IgD-negative memory B cell (primary cell): ENCODE data around the gene DDX54. TPM values are rescaled to one million over a fixed set of nuclear protein-coding genes. Genes with fewer than 3 reads are reported as not detected.
A peak's percentile ranks its signal among the peaks of the same experiment; 100 is the strongest.

ENCODE experiments used
- H3K27ac Mint-ChIP-seq, 3 donors: one replicate each; pipeline ENCODE4 v1.8.0; 2020 to 2022; ENCODE audit warnings: mild to moderate bottlenecking in 3 of 3, mixed read lengths in 3 of 3, moderate library complexity in 1 of 3
- H3K27me3 Mint-ChIP-seq: one replicate; pipeline ENCODE4 v1.8.0; 2021; ENCODE audit warnings: mixed read lengths
- H3K36me3 Mint-ChIP-seq: one replicate; pipeline ENCODE4 v1.8.0; 2020; ENCODE audit warnings: mild to moderate bottlenecking, mixed read lengths
- H3K4me1 Mint-ChIP-seq, 3 donors: one replicate each; pipeline ENCODE4 v1.8.0; 2020 to 2022; ENCODE audit warnings: mixed read lengths in 3 of 3, mild to moderate bottlenecking in 1 of 3
- H3K4me3 Mint-ChIP-seq, 4 donors: one replicate each; pipeline ENCODE4 v1.8.0; 2020 to 2022; ENCODE audit warnings: mild to moderate bottlenecking in 4 of 4, mixed read lengths in 4 of 4, moderate library complexity in 3 of 4
- H3K9me3 Mint-ChIP-seq, 3 donors: one replicate each; pipeline ENCODE4 v1.8.0; 2020 to 2021; ENCODE audit warnings: mixed read lengths in 3 of 3, mild to moderate bottlenecking in 1 of 3
- polyA plus RNA-seq: library from polyadenylated mRNA; unstranded; fragments of 300-500 nt; fragmentation: Illumina TruSeq; gene quantifications from one replicate; pipeline ENCODE4 v1.2.3, GENCODE V29; 2021

DDX54 gene, protein sequence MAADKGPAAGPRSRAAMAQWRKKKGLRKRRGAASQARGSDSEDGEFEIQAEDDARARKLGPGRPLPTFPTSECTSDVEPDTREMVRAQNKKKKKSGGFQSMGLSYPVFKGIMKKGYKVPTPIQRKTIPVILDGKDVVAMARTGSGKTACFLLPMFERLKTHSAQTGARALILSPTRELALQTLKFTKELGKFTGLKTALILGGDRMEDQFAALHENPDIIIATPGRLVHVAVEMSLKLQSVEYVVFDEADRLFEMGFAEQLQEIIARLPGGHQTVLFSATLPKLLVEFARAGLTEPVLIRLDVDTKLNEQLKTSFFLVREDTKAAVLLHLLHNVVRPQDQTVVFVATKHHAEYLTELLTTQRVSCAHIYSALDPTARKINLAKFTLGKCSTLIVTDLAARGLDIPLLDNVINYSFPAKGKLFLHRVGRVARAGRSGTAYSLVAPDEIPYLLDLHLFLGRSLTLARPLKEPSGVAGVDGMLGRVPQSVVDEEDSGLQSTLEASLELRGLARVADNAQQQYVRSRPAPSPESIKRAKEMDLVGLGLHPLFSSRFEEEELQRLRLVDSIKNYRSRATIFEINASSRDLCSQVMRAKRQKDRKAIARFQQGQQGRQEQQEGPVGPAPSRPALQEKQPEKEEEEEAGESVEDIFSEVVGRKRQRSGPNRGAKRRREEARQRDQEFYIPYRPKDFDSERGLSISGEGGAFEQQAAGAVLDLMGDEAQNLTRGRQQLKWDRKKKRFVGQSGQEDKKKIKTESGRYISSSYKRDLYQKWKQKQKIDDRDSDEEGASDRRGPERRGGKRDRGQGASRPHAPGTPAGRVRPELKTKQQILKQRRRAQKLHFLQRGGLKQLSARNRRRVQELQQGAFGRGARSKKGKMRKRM
- 34.2 TPM for polyA plus RNA-seq

DNA sequence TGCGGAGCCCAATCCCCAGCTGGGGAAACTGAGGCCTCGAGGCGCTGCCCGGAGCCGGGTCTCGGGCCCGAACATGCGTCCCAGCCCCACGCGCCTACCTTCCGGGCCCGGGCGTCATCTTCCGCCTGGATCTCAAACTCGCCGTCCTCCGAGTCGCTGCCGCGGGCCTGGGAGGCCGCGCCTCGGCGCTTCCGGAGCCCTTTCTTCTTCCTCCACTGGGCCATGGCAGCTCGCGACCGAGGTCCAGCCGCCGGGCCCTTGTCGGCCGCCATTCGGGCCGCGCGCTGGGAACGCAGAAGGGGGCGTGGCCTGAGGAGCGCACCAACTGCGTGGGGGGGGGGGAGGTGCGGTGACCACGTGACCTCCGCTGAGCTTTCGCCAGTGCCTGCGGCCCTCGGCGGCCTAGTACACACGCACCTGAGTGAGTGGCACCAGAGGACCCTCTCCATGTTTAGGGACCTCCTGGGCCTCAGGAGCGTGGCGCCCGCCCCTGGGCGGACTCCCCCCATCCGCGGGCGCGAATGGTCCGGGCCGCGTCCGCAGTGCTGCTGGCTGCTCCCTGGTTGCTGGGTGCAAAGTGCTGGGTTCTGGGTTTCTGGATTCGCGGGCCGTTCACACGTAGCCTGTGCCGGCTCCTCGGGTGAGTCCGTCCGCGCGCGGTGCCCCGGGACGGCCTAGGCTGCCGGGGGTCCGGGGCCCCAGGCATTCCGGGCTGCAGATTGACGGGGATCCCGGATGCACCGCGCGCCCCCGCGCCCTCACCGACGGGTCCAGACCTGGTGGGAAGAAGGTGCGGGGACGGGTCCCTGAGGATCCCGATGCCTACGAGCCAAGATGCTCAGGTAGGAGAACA is at the start of gene DDX54, which contains the start of gene RITA1:
DDX54 (minus strand) TSS at position 299 of the 853 bp plus-strand sequence; CDS start at position 272, 27 bp downstream.
RITA1 (plus strand) TSS at position 542 of the 853 bp plus-strand sequence. CDS start 1,026 bp downstream, outside the sequence.
- Mint-ChIP-seq H3K27me3 (no peaks in the 10 kb centered on the region), H3K4me1 (peaks cover 21 to 26% (median 25%) of the 10 kb centered on the region in 3 donors), H3K9me3 (no peaks in the 10 kb centered on the region), H3K4me3 (peak within 1 kb of the TSS; percentile 92 to 98 (median 96)), H3K36me3 (peaks cover 4% of the 10 kb centered on the region), H3K27ac (peak within 1 kb of the TSS; percentile 95 to 99 (median 96))

DNA sequence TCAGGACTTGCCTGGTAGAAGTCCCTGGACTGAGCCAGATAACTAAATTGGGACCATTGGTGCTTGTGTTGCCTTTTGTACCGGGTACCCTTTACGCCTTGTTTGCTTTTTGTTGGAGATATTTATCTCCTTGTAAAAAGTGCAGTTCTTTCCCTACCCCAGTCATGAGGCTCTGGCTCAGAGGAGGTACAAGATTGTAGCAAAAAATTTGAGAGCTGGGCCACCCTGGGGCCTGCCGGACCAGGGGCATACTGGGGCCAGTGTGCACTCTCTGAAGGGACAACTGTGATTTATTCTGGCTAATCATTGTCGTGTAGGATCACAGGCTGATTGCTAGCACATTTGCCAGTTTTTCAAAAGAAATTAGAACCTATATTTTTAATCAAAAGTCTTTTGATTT is 49.2 kb upstream of the DDX54 start:
- Mint-ChIP-seq H3K4me1 (peaks cover 24 to 31% (median 29%) of the 10 kb centered on the region in 3 donors), H3K27me3 (no peaks in the 10 kb centered on the region), H3K27ac (no peak overlapping the region), H3K4me3 (no peak overlapping the region), H3K36me3 (peaks cover 6% of the 10 kb centered on the region), H3K9me3 (no peaks in the 10 kb centered on the region)

GRCh38 chr12:113233967-113234366 is 48.7 kb upstream of the DDX54 start:
- Mint-ChIP-seq H3K9me3 (no peaks in the 10 kb centered on the region), H3K4me3 (no peak overlapping the region), H3K4me1 (peaks cover 20 to 35% (median 29%) of the 10 kb centered on the region in 3 donors), H3K27me3 (no peaks in the 10 kb centered on the region), H3K27ac (peak overlapping the region in 1 of 3 donors; percentile 84), H3K36me3 (peaks cover 3% of the 10 kb centered on the region)

DNA sequence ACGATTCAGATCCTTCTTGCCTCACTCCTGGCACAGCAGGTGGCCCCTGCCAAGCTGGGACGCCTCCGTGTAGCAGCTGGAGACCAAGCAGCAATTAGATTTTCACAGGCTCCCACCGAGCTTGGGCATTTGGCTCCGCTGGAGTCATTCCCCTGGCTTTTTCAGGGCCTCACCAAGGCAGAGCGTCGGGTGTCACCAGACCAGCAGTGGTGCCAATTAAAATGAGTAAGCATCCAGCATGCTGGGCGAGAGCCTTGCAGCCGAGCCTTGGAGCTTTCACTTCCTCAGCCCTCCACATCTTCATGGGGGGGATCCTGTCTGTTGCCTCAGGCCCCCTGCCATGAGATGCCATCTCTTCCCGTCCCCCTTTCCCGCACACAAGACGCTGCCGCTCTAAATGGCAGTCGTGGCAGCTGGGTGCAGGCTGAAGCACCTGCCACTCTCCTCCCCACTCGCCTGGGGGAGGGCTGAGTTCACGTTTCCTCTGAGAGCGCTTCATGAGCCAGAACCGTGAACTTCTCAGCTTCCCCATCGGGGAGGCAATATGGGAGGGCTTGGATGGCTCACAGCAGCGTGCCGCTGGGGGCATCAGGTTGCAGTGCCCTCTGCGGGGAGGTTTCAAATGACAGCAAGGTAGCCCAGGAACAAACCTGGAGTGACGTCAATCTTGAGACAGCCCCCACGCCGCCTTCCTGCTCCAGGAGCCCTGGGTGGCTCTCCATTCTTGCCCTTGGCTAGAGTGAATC is 47.7 kb upstream of the DDX54 start:
- peak overlapping the region; percentile 6 to 93 (median 84) for H3K27ac Mint-ChIP-seq
- H3K9me3 Mint-ChIP-seq: no peaks in the 10 kb centered on the region
- peaks cover 20 to 35% (median 31%) of the 10 kb centered on the region in 3 donors for H3K4me1 Mint-ChIP-seq
- peaks cover 3% of the 10 kb centered on the region for H3K36me3 Mint-ChIP-seq
- H3K27me3 Mint-ChIP-seq: no peaks in the 10 kb centered on the region
- H3K4me3 Mint-ChIP-seq: peak overlapping the region; percentile 13 to 95 (median 86)

GRCh38 chr12:113232089-113232839 is 47.0 kb upstream of the DDX54 start:
- H3K27me3 Mint-ChIP-seq: no peaks in the 10 kb centered on the region
- H3K36me3 Mint-ChIP-seq: peaks cover 3% of the 10 kb centered on the region
- peak overlapping the region in 2 of 4 donors; percentile 93 to 95 for H3K4me3 Mint-ChIP-seq
- no peaks in the 10 kb centered on the region for H3K9me3 Mint-ChIP-seq
- H3K4me1 Mint-ChIP-seq: peaks cover 20 to 35% (median 29%) of the 10 kb centered on the region in 3 donors
- H3K27ac Mint-ChIP-seq: peak overlapping the region in 2 of 3 donors; percentile 6 to 84

- no peak overlapping the region for H3K27ac Mint-ChIP-seq
- no peaks in the 10 kb centered on the region for H3K9me3 Mint-ChIP-seq
- peak overlapping the region in 1 of 4 donors; percentile 43 for H3K4me3 Mint-ChIP-seq
- H3K27me3 Mint-ChIP-seq: no peaks in the 10 kb centered on the region
- H3K36me3 Mint-ChIP-seq: peaks cover 5% of the 10 kb centered on the region
- H3K4me1 Mint-ChIP-seq: peaks cover 20 to 34% (median 29%) of the 10 kb centered on the region in 3 donors
These were observed 46.2 kb upstream of the DDX54 start for GRCh38 chr12:113231235-113232088.

DNA sequence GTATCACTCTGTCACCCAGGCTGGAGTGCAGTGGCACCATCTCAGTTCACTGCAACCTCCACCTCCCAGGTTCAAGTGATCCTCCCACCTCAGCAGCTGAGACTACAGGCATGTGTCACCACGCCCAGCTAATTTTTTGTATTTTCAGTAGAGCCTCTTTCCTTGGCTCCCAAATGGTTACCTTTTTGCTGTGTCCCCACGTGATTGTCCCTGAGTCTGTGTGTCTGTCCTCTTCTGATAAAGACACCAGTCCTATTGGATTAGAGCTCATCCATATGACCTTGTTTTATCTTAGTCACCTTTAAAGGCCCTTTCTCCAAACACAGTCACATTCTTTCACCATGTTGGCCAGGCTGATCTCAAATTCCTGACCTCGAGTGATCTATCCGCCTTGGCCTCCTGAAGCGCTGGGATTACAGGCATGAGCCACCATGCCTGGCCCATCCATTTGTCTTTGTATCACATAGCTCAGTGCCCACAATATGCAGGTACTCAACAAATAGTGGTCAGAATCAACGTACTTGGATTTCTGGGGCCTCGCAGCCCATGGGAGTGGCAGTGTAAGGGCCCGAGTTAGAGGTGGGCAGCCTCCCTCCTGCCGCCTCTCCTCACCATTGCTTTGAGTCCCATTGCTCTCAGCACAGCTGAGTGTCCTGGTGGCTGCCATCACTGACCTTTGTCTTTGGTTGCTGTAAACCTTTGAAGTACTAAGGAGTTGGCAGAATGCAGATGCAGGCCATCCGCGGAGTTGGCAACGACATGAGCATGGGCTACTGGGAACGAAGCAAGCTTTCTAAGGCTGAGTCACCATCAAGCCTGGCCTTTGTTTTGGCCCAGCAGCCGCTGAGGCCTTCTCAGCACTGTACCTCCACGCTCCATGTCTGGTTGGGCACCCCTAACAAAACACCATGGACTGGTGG is 45.3 kb upstream of the DDX54 start:
- Mint-ChIP-seq H3K4me3 (peak overlapping the region in 3 of 4 donors; percentile 2 to 86 (median 71)), H3K27me3 (no peaks in the 10 kb centered on the region), H3K4me1 (peaks cover 17 to 32% (median 29%) of the 10 kb centered on the region in 3 donors), H3K36me3 (peaks cover 5% of the 10 kb centered on the region), H3K9me3 (no peaks in the 10 kb centered on the region), H3K27ac (peak overlapping the region in 2 of 3 donors; percentile 2 to 80)

GRCh38 chr12:113228394-113229028 is 43.2 kb upstream of the DDX54 start:
- Mint-ChIP-seq H3K36me3 (peaks cover 5% of the 10 kb centered on the region), H3K27me3 (no peaks in the 10 kb centered on the region), H3K4me3 (no peak overlapping the region), H3K27ac (peak overlapping the region in 1 of 3 donors; percentile 62), H3K9me3 (no peaks in the 10 kb centered on the region), H3K4me1 (peaks cover 17 to 35% (median 33%) of the 10 kb centered on the region in 3 donors)

DNA sequence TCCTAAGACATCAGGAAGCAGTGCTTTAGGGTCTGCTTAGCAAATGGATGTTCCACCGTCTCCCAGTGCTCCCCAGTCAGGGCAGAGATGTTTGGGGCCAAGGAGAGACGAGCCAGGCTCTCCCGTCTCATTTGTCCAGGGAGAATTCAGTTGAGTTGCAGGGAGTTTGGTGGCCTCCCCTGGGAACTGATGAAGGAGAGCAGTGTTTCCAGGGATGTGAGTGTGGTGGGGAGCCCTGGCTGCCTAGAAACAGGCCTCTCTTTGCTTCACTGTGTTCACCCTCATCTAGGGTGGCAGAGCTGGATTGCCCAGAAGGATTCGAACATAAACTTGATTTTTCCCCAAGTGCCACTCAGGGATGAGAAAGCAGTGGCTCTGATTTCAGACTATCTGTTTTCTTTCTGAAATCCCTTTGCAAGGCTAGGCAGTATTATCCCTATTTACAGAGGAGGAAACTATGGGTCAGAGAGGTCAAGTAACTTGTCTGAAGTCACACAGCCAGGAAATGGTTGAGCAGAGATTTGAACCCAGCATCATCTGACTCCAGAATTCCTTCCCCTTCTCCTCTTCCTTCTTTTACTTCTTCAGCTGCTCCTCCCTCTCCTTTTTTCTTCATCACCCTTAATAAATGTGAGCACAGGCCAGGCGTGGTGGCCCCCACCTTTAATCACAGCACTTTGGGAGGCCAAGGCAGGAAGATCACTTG is 42.6 kb upstream of the DDX54 start:
- Mint-ChIP-seq H3K4me1 (peaks cover 15 to 33% (median 31%) of the 10 kb centered on the region in 3 donors), H3K36me3 (peaks cover 5% of the 10 kb centered on the region), H3K27ac (no peak overlapping the region), H3K27me3 (no peaks in the 10 kb centered on the region), H3K9me3 (no peaks in the 10 kb centered on the region), H3K4me3 (no peak overlapping the region)

GRCh38 chr12:113226696-113227568 is 41.7 kb upstream of the DDX54 start:
- Mint-ChIP-seq H3K27ac (peak overlapping the region in 1 of 3 donors; percentile 35), H3K9me3 (no peaks in the 10 kb centered on the region), H3K27me3 (no peaks in the 10 kb centered on the region), H3K4me3 (no peak overlapping the region), H3K36me3 (peaks cover 5% of the 10 kb centered on the region), H3K4me1 (peaks cover 23 to 37% (median 36%) of the 10 kb centered on the region in 3 donors)
